Activated CD4-positive, alpha-beta T cell treated with anti-CD3 and anti-CD28 coated beads, Interleukin-2, amount 50 U/mL, for 1 hour (primary cell): ENCODE results near the gene PACRGL.
"Not testable (repeated sequence)": the region's sequence is repeated elsewhere in the genome, so short reads cannot be mapped to it uniquely, and the experiment has no call there.

Source experiments
- DNase-seq: peaks from one replicate; pipeline ENCODE4 v3.0.0-alpha.2; 2020

PACRGL gene

DNA sequence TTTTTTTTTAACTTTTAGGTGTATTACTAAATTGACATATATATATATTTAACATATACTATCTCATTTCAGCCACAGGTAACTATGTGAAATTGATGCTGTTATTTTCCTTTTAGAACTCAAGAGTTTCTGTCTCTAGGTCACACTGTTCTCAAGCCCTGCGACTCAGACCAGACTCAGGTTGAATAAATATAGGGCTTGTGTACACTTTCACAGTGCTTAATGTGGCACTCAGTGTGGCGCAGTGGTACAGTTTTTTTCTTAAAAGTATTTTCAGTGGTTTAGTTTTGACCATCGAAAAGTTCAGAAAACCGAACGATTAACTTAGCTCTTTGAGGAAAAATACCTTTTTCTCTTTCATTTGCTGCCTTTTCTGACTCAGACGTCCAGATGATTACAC lies 24.7 kb downstream of the PACRGL start:
- DNase-seq: no peak

DNA sequence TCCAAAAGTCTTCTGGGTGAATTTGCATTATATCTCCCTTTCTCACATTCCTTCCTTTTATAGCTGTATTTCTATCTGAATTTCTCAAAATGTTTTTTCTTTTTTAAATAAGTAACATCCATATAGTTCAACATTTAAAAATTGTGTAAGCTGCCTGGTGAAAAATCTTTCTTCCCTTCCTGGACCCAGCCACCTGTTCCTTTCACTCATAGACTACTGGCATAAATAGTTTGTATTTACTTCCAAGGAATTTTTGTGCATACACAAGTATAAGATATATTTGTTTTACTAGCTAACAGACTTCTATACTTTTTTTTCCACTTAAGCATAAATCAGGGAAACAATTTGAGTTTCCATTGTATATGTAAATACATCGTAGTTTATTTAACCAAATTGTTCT lies 35.7 kb downstream of the PACRGL start:
- no peak for DNase-seq

- DNase-seq: not testable (repeated sequence)
These were observed 45.7 kb downstream of the PACRGL start for GRCh38 chr4:20746000-20746399.

- no peak for DNase-seq
These were observed 52.4 kb downstream of the PACRGL start for GRCh38 chr4:20752641-20753040.

- DNase-seq: no peak
These were observed 53.8 kb downstream of the PACRGL start for GRCh38 chr4:20754036-20754435.

DNA sequence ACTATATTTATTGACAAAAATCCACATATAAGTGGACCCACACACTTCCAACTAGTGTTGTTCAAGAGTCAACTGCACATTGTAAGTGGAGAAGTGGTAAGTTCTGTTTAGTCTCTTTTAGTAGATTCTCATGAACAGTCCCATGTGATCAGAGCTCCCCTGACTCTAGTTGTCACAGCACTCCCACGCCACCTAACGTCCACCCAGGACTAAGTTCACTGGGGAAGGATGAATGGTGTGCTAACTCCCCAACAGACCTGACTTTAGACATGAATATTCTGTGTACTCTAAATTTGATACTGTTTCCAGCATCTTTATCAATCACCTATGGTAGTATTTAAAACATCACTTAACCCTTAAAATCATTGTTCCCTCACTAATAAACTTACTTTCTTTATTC lies 59.8 kb downstream of the PACRGL start:
- no peak for DNase-seq

DNA sequence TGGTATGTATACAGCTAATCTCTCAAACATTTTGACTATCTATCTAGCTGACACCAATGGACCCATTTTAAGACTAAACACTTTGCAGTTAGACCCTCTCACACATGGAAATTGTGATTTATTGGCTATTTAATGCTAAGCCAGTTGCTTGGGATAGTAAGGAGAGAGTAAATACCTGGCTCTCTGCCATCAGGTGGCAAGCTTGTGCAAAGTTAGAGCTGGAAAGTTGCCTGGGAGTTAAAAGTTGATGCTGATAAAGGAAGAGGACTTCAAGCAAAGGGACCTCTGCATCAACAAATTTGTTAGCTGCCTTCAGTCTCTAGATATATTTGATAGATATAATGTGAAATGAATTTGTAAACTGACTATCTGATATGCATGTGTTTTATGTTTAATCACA lies 61.1 kb downstream of the PACRGL start:
- DNase-seq: no peak

- no peak for DNase-seq
These were observed 61.6 kb downstream of the PACRGL start for GRCh38 chr4:20761826-20762225.

DNA sequence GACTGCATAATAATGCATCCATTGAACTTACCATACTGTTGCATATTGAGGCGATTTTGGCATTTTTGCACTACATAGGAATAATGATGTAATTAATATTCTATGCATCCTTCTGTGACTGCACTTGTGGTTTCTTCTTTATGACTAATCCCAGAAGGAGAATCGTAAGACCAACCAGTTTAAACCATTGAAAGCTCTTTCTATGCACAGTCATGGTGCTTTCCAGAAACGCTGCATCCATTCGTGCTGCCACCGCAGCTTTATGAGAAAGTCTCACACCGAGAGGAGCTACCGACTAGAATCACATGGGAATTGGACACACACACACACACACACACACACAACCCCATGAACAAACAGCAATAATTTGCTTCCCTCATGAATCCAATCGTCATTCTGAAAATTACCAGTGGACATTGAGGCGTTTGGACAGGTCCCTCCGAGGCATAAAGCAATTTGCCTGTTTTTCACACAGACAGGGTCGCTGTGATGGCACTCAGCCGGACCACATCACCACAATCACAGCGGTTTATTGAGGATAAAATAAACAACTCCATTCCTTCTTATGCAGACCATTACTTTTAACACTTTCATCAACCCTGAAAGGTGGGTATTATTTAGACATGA lies 64.2 kb downstream of the PACRGL start:
- DNase-seq: no peak

DNA sequence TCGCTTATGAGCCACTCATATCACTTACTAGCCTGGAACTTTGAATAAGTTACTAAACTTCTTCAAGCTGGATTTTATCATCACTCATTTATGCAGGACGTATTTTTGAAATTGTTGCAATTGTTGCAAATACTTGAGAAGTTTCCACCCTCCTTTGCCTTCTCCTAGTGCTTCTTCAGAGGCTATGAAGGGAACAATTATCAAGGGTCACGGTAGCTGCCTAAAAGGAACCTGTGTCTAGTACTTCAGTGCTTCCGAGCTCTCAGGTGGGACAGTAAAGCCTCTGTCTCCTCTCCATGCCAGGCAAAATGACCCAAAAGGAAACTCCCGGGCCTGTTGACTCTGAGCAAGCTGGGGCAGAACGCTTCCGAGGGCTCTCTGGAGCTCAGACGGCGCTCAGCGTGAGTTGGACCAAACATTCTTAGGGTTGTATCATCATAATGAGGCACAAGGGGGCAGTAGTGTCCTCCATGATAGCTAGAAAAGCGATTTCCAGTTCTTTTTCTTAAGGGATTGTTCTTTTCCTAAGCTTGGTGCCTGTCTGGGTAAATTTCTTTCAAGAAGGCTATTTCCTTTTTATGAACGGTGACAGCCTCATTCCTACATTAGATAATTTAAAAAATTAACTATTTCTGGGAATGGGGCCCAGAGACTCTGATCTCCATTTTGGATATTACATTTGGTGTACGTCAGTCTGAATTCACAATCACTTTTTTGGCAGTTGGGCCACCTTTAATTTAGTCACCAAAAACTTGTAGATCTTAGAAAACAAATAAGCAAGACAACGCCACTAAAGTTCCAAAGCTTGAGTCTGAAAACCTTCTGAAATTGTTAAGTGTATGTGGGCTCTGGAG lies 73.1 kb downstream of the PACRGL start:
- peak; percentile 8 for DNase-seq

- no peak for DNase-seq
These were observed 78.6 kb downstream of the PACRGL start for GRCh38 chr4:20778896-20779295.

DNA sequence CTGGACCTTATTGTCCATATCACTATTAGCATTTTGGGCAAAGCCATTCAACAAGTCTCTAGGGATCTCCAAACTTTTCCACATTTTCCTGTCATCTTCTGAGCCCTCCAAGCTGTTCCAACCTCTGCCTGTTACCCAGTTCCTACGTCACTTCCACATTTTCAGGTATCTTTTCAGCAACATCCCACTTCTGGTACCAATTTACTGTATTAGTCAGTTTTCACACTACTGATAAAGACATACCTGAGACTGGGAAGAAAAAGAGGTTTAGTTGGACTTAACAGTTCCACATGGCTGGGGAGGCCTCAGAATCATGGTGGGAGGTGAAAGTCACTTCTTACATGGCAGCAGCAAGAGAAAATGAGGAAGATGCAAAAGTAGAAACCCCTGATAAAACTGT lies 82.9 kb downstream of the PACRGL start:
- DNase-seq: not testable (repeated sequence)

DNA sequence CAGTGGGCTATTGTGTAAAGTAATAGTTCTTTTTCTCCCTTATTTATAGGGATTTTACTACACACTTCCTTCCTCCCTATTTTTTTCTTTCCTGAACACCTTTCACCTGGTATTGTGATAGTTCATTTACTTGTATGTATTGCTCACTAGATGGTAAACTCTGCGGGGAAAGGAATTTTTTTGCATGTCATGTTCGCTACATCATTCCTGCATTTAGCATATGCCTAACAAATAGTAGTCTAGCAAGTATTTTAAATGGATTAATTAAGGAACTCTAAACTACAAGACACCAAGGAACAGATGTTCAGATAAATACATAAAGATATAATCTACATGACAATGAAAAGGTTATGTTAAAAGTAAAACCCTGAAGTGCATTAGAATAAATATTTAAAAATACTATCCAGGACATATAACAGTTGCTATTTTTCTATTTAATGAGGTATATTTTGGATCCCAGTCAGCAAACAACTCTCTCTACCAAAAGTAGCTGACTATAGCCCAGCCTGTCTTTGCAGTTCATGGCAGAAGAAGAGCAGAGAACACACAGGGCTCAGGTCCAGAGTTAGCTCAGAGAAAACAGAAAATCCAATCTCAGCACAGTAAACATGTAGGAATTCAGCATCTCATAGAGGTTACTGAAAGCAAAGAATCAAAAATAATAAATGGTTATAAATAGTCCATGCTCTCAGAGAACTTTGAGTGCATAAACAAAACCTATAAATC lies 87.8 kb downstream of the PACRGL start:
- no peak for DNase-seq
